Measurements from ENCODE around the gene ABLIM3. TPM values are rescaled to one million over a fixed set of nuclear protein-coding genes. Genes with fewer than 3 reads are reported as not detected.
A peak's percentile ranks its signal among the peaks of the same experiment; 100 is the strongest.

ABLIM3 gene
- total RNA-seq, 1 experiment from 2014 or later = 111 TPM

DNA sequence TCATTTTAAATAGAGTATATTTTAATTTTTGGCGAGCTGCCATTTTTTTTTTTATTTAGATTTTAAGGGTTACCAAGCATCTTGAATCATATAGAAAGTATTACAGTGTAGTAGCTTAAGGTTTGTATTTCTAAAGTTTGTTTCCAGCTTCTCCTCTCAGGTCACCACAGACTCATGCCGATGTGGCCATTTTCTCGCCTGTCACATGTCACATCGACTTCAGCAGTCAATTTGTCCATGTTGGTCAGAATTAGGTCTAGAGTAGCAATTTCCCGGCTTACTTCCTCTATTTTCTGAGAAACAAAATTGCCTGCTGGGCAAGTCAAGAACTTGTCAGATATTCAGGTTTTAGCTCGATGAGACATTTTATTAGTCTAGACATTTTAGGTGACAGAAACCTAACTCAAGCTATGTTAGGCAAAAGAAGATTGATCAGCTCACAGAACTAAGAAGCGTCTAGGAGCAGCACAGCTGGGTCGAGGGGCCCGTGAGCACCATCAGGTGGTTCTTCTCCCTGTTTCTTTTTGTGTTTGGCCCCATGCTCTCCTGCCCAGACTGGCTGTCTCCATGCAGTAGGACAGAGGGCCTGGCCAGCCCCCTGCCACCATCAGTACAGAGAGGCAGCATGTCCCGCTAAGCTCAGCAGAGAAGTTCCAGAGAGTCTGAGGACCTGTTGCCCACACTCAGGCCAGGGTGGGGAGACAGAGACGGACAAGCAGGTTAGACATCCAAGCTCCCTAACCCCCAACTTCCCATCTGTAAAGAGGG, 82.0 kb downstream of the ABLIM3 start:
- H3K4me1 ChIP-seq (replicated peaks; ENCODE audit: insufficient read depth) = peaks cover 18% of the 10 kb centered on the region
- no peaks in the 10 kb centered on the region for H3K9me2 ChIP-seq (ENCODE audit: insufficient read depth)
- peaks cover 23% of the 10 kb centered on the region; the same call in 1 of the 2 replicates for H3F3A ChIP-seq (ENCODE audit: insufficient read depth, low read depth)
- H3K36me3 ChIP-seq (ENCODE audit: low read depth) = peaks cover 12% of the 10 kb centered on the region; the same call in 1 of the 2 replicates
- H3K79me2 ChIP-seq (ENCODE audit: low read depth) = no peaks in the 10 kb centered on the region
- H3K27ac ChIP-seq = no peak overlapping the region
- CTCF ChIA-PET = interaction anchor here (0.5 kb wide), 1 partner anchor 11 kb away, joined by 4 read pairs; no protein-coding TSS in a partner anchor
- POLR2A ChIA-PET (ENCODE audit: unreplicated experiment) = no interaction called here
- H3K4me2 ChIP-seq = no peak overlapping the region
- no peaks in the 10 kb centered on the region for H3K27me3 ChIP-seq (ENCODE audit: insufficient read depth, low read depth)
- TF ChIP-seq, protein P1, sequence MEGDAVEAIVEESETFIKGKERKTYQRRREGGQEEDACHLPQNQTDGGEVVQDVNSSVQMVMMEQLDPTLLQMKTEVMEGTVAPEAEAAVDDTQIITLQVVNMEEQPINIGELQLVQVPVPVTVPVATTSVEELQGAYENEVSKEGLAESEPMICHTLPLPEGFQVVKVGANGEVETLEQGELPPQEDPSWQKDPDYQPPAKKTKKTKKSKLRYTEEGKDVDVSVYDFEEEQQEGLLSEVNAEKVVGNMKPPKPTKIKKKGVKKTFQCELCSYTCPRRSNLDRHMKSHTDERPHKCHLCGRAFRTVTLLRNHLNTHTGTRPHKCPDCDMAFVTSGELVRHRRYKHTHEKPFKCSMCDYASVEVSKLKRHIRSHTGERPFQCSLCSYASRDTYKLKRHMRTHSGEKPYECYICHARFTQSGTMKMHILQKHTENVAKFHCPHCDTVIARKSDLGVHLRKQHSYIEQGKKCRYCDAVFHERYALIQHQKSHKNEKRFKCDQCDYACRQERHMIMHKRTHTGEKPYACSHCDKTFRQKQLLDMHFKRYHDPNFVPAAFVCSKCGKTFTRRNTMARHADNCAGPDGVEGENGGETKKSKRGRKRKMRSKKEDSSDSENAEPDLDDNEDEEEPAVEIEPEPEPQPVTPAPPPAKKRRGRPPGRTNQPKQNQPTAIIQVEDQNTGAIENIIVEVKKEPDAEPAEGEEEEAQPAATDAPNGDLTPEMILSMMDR (conservative IDR thresholded peaks at IDR 0.05) = no peak
- no peak for TF ChIP-seq EZH2 (IDR thresholded peaks at IDR 0.05; ENCODE audit: low read depth)
- no peaks in the 10 kb centered on the region for H4K20me1 ChIP-seq (ENCODE audit: insufficient read depth)
- BruUV-seq (replicated peaks) = no TSS peak
- no peak overlapping the region for H2AFZ ChIP-seq
- no peak for DNase-seq
- intact Hi-C loops (cut with micrococcal nuclease; ENCODE audit: unreplicated experiment) = no loop called here
- no peaks in the 10 kb centered on the region for H3K9me3 ChIP-seq (ENCODE audit: insufficient read depth, low read depth)
- no peak overlapping the region for H3K4me3 ChIP-seq

DNA sequence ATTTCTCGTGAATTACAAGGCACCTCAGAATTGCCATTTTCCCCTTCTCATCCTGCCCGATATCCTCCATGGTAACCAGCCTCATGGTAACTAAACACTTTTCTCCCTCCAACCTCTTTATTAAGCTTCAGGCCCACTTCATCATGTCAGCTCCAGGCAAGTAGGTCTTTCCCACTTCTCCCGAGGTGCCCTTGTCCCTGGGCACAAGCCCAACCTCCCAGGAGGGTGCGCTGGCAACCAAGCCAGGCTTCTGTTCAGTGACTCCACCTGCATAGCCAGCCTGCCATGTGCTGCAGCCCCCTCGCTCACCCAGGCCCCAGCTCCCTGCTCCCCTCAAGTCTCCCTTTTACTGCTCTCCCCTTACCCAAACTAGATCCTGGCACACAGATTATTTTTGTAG, 83.0 kb downstream of the ABLIM3 start:
- Histone ChIP-seq H3K27ac (no peak overlapping the region), H3K27me3 (ENCODE audit: insufficient read depth, low read depth) (no peaks in the 10 kb centered on the region), H3K4me1 (replicated peaks; ENCODE audit: insufficient read depth) (peaks cover 18% of the 10 kb centered on the region), H3K9me2 (ENCODE audit: insufficient read depth) (no peaks in the 10 kb centered on the region), H3K36me3 (ENCODE audit: low read depth) (peaks cover 12% of the 10 kb centered on the region; the same call in 1 of the 2 replicates), H3K4me3 (no peak overlapping the region), H2AFZ (no peak overlapping the region), H3K9me3 (ENCODE audit: insufficient read depth, low read depth) (no peaks in the 10 kb centered on the region), H3F3A (ENCODE audit: insufficient read depth, low read depth) (peaks cover 23% of the 10 kb centered on the region; the same call in 1 of the 2 replicates), H3K79me2 (ENCODE audit: low read depth) (no peaks in the 10 kb centered on the region), H4K20me1 (ENCODE audit: insufficient read depth) (no peaks in the 10 kb centered on the region), H3K4me2 (no peak overlapping the region)
- TF ChIP-seq, protein P1 (conservative IDR thresholded peaks at IDR 0.05) = no peak
- TF ChIP-seq EZH2 (IDR thresholded peaks at IDR 0.05; ENCODE audit: low read depth) = no peak
- DNase-seq = no peak
- intact Hi-C loops (cut with micrococcal nuclease; ENCODE audit: unreplicated experiment) = no loop called here
- POLR2A ChIA-PET (ENCODE audit: unreplicated experiment) = no interaction called here
- CTCF ChIA-PET = no interaction called here
- BruUV-seq (replicated peaks) = no TSS peak

DNA sequence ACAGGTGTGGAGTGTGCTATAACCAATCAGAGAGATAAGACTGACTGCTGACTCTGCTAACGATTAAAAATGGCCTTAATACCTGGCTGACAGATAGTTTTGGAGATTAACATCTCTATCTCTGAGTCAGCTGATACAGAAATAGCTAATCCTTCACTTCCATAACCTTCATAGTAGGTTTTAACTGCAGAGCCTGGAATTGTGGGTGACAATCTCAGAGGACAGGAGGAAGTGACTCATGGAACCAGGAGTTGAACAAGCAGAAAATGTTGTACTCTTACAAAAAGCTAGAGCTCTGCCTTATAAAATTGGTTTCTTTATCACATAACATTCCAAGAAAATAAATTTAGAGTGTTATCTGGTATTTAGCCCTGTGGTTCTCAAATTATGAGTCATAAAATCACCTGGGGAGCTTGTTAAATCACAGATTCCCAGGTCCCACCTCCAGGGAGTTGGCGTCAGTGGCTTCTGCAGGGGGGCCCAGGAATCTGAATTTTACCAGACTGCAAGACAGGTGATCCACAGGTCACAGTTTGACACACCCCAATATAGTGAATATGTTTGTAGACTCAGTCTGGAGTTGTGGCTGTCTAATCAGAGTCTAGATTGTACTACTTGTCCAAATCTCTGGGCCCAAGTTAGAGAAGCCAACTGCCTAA, 86.0 kb downstream of the ABLIM3 start:
- CTCF ChIA-PET = interaction anchor here (1.0 kb wide), 1 partner anchor 102 kb away, joined by 5 read pairs; no protein-coding TSS in a partner anchor
- Histone ChIP-seq H3K36me3 (ENCODE audit: low read depth) (0 out of 2 replicates have a peak, but pooled peaks cover 12% of the 10 kb centered on the region), H3K4me2 (no peak overlapping the region), H3K4me3 (no peak overlapping the region), H3K9me3 (ENCODE audit: insufficient read depth, low read depth) (no peaks in the 10 kb centered on the region), H3F3A (ENCODE audit: insufficient read depth, low read depth) (peaks cover 18% of the 10 kb centered on the region; the same call in 1 of the 2 replicates), H2AFZ (no peak overlapping the region), H3K27me3 (ENCODE audit: insufficient read depth, low read depth) (no peaks in the 10 kb centered on the region), H3K9me2 (ENCODE audit: insufficient read depth) (no peaks in the 10 kb centered on the region), H3K27ac (peak overlapping the region; percentile 30; the same call in 1 of the 2 replicates), H3K79me2 (ENCODE audit: low read depth) (no peaks in the 10 kb centered on the region), H4K20me1 (ENCODE audit: insufficient read depth) (no peaks in the 10 kb centered on the region), H3K4me1 (replicated peaks; ENCODE audit: insufficient read depth) (peaks cover 18% of the 10 kb centered on the region)
- peak; percentile 20 to 79 for DNase-seq
- BruUV-seq (replicated peaks) = no TSS peak
- POLR2A ChIA-PET (ENCODE audit: unreplicated experiment) = interaction anchor here (0.5 to 1.2 kb wide), 3 partner anchors 45 to 182 kb away, joined by 3 to 8 read pairs (median 7); partner anchors contain the start of gene AFAP1L1
- intact Hi-C loops (cut with micrococcal nuclease; ENCODE audit: unreplicated experiment) = loop anchor here (5.0 kb wide), 3 partner anchors 55 to 315 kb away; no protein-coding TSS in a partner anchor
- TF ChIP-seq, protein P1 (conservative IDR thresholded peaks at IDR 0.05) = no peak
- TF ChIP-seq EZH2 (IDR thresholded peaks at IDR 0.05; ENCODE audit: low read depth) = no peak
